Vagina (tissue), 2 donors: ENCODE data around the gene PXK.

ENCODE experiments used
- CTCF ChIP-seq, 3 experiments: fragments of 450-650 bp in 2 of 3; fragments of 200-600 bp in 1 of 3; sonication (generic) in 1 of 3; IDR thresholded peaks; one replicate each; pipeline ENCODE4 v1.5.1; 2017 to 2019; ENCODE audit warnings: antibody characterized with exemption in 3 of 3, mild to moderate bottlenecking in 2 of 3, moderate library complexity in 2 of 3
- POLR2A ChIP-seq, 2 donors: fragments of 450-650 bp; IDR thresholded peaks; one replicate each; pipeline ENCODE4 v1.6.1; 2017; ENCODE audit warnings: antibody characterized with exemption in 2 of 2, mild to moderate bottlenecking in 2 of 2, moderate library complexity in 2 of 2

GRCh38 chr3:58356054-58356453 lies 23.4 kb downstream of the PXK start:
- TF ChIP-seq CTCF (IDR thresholded peaks at IDR 0.05), result no peak
- no peak for TF ChIP-seq POLR2A (IDR thresholded peaks at IDR 0.05)
